Large intestine (tissue), 3 donors: ENCODE data around the gene DRICH1. TPM values are rescaled to one million over a fixed set of nuclear protein-coding genes. Genes with fewer than 3 reads are reported as not detected.
A peak's percentile ranks its signal among the peaks of the same experiment; 100 is the strongest.
"Not testable (repeated sequence)": the region's sequence is repeated elsewhere in the genome, so short reads cannot be mapped to it uniquely, and the experiment has no call there.

Experiments used
- DNase-seq, 2 donors: peaks; one replicate each; pipeline versions ENCODE4 v3.0.0 to v3.0.0-alpha.2; 2013
- H3K27ac ChIP-seq: one replicate; pipeline ENCODE4 v1.5.1; 2013; ENCODE audit warnings: low read length
- H3K27me3 ChIP-seq: 2 replicates; pipeline ENCODE4 v1.6.1; 2013; ENCODE audit warnings: low read length; ENCODE audit not compliant: control insufficient read depth, insufficient read depth
- H3K36me3 ChIP-seq: 2 replicates; pipeline ENCODE4 v1.6.1; 2013; ENCODE audit warnings: low read length; ENCODE audit not compliant: control insufficient read depth, insufficient read depth
- H3K4me1 ChIP-seq: one replicate; pipeline ENCODE4 v1.6.1; 2013; ENCODE audit warnings: low read length; ENCODE audit not compliant: control insufficient read depth, insufficient read depth
- H3K4me3 ChIP-seq: one replicate; pipeline ENCODE4 v1.5.1; 2013; ENCODE audit warnings: low read length
- H3K9me3 ChIP-seq: one replicate; pipeline ENCODE4 v1.6.1; 2013; ENCODE audit warnings: mild to moderate bottlenecking, low read depth, low read length, moderate library complexity; ENCODE audit not compliant: control insufficient read depth
- WGBS: methylation state at CpG from one replicate; pipeline ENCODE4 v1.1.5; 2013; ENCODE audit warnings: low lambda C conversion rate; ENCODE audit not compliant: insufficient coverage; 5-methylcytosine and 5-hydroxymethylcytosine counted together
- polyA plus RNA-seq: library from polyadenylated mRNA; unstranded; fragments of 120-200 nt; gene quantifications from one replicate; pipeline ENCODE4 v1.2.1, GENCODE V29; 2013

DRICH1 gene
- polyA plus RNA-seq, 1 donor = 1.3 TPM

DNA sequence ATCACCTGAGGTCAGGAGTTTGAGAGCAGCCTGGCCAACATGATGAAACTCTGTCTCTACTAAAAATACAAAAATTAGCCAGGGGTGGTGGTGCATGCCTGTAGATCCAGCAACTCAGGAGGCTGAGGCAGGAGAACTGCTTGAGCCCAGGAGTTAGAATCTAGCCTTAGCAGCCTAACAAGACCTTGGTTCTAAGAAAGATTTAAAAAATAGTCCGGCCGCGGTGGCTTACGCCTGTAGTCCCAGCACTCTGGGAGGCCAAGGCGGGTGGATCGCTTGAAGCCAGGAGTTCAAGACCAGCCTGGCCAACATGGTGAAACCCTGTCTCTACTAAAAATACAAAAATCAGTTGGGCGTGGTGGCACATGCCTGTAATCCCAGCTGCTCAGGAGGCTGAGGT lies 14.4 kb upstream of the DRICH1 start:
- not testable (repeated sequence) for H3K27me3 ChIP-seq, H3K9me3 ChIP-seq, H3K36me3 ChIP-seq, H3K4me3 ChIP-seq, DNase-seq, H3K27ac ChIP-seq, H3K4me1 ChIP-seq
- WGBS = no CpG with 5 or more reads among the region's 7 CpGs

GRCh38 chr22:23640206-23640605 lies 8.1 kb upstream of the DRICH1 start:
- no CpG with 5 or more reads among the region's 6 CpGs for WGBS
- not testable (repeated sequence) for H3K9me3 ChIP-seq

GRCh38 chr22:23639661-23640060 lies 7.5 kb upstream of the DRICH1 start:
- Histone ChIP-seq H3K36me3 (peaks cover 2% of the 10 kb centered on the region), H3K4me1 (no peaks in the 10 kb centered on the region), H3K27ac (no peak overlapping the region), H3K27me3 (no peaks in the 10 kb centered on the region), H3K4me3 (no peak overlapping the region), H3K9me3 (no peaks in the 10 kb centered on the region)
- no peak for DNase-seq
- WGBS = no CpG with 5 or more reads among the region's 7 CpGs

More at GRCh38 chr22:23640206-23640605, 8.1 kb upstream of the DRICH1 start:
- H3K27ac ChIP-seq, H3K27me3 ChIP-seq, H3K36me3 ChIP-seq, H3K4me1 ChIP-seq, DNase-seq, H3K4me3 ChIP-seq: not testable (repeated sequence)

DNA sequence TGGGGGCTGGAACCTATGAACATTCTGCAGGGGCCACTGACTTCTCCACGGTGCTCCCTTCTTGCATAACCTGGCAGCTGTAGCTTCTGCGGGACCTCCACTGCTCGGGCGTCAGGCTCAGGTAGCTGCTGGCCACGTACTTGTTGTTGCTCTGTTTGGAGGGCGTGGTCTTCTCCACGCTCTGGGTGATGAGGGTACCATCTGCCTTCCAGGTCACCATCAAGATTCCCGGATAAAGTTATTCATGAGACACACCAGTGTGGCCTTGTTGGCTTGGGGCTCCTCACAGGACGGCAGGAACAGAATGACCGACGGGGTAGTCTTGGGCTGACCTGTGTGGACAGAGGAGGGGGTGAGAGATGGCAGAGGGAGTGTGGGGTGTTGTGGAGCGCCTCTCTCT lies 6.5 kb upstream of the DRICH1 start:
- Histone ChIP-seq H3K4me3 (no peak overlapping the region), H3K27ac (no peak overlapping the region), H3K9me3 (no peaks in the 10 kb centered on the region), H3K36me3 (peaks cover 2% of the 10 kb centered on the region), H3K4me1 (no peaks in the 10 kb centered on the region), H3K27me3 (no peaks in the 10 kb centered on the region)
- no peak for DNase-seq
- WGBS = no CpG with 5 or more reads among the region's 12 CpGs

DNA sequence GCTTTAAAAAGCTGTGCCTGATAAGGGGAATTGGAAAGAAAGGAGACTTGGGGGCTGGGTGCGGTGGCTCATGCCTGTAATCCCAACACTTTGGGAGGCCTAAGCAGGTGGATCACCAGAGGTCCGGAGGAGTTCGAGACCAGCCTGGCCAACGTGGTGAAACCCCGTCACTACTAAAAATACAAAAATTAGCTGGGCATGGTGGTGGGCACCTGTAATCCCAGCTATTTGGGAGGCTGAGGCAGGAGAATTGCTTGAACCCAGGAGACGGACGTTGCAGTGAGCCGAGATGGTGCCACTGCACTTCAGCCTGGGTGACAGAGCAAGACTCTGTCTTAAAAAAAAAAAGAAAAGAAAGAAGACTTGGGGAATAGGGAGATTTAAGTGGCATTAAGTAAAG lies 3.2 kb upstream of the DRICH1 start:
- H3K27me3 ChIP-seq, H3K4me1 ChIP-seq, DNase-seq, H3K27ac ChIP-seq, H3K36me3 ChIP-seq, H3K4me3 ChIP-seq, H3K9me3 ChIP-seq: not testable (repeated sequence)
- WGBS = 100% methylated on average over 3 of the region's 8 CpGs

DNA sequence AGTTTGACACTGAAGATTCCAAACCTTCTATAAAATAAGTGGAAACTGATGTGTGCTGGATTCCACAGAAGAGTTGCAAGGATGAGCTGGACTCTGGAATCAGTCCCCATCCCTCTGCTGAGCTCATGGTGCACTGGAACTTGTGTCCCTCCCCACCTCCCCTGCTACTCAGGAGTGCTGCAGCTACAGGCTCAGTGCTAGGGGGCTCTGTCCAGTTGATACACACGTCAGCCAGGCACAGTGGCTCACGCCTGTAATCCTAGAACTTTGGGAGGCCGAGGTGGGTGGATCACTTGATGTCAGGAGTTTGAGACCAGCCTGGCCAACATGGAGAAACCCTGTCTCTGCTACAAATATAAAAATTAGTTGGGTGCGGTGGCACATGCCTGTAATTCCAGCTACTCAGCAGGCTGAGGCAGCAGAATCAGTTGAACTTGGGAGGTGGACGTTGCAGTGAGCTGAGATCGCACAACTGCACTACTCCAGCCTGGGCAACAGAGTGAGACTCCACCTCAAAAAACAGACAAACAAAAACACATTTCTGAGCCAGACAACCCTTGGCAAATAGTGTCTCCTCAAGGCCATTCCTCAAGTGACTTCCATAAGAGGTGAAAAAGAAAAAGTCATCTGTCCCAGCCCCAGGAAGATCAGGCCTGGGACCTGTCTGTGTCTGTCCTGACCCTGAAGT lies 3.9 kb downstream of the DRICH1 start:
- H3K4me3 ChIP-seq, H3K36me3 ChIP-seq, DNase-seq, H3K27me3 ChIP-seq, H3K9me3 ChIP-seq: not testable (repeated sequence)
- WGBS = no CpG with 5 or more reads among the region's 6 CpGs
- Histone ChIP-seq H3K4me1 (peaks cover 17% of the 10 kb centered on the region), H3K27ac (peak overlapping the region; percentile 51)

DNA sequence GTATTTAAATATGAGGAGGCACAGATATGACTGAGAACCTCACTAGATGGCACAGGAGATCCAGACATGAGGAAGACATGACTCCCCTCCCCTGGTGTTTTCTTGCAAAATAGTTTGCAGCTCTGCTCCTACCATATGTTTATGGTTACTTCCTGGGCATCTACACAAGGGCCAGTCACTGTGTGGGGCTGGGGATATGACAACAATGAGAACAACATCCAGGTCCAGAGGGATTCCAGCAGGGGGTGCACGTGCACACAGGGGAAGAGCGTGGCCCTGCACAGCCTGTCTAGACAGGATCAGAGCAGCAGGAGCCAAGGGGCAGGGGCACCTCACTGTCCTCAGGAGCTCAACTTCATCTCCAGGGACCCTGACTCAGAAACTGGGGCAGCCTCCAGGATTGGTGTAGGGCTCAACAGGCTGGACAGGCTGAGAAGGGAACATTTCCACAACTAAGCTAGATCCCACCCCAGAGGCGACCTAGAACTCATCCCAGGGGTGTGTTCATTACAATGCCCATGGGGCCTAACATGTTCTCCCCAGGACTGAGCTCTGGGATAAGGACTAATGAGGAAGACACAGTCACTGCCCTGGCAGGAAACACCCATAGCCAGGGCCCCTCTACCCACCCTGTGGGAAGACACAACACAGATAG lies 4.6 kb downstream of the DRICH1 start:
- peaks cover 17% of the 10 kb centered on the region for H3K4me1 ChIP-seq
- WGBS = no CpG with 5 or more reads among the region's 3 CpGs
- not testable (repeated sequence) for DNase-seq

GRCh38 chr22:23626286-23626975 lies 5.7 kb downstream of the DRICH1 start:
- H3K4me1 ChIP-seq = peaks cover 28% of the 10 kb centered on the region
- no CpG with 5 or more reads among the region's 2 CpGs for WGBS
- H3K4me3 ChIP-seq = no peak overlapping the region
- peak overlapping the region; percentile 38 for H3K27ac ChIP-seq
- H3K27me3 ChIP-seq = no peaks in the 10 kb centered on the region
- H3K36me3 ChIP-seq = no peaks in the 10 kb centered on the region
- no peaks in the 10 kb centered on the region for H3K9me3 ChIP-seq
- peak; percentile 18 to 35 for DNase-seq

More for the DNA sequence above, 4.6 kb downstream of the DRICH1 start:
- H3K27me3 ChIP-seq, H3K9me3 ChIP-seq, H3K4me3 ChIP-seq, H3K36me3 ChIP-seq: not testable (repeated sequence)
- peak overlapping the region; percentile 51 for H3K27ac ChIP-seq

GRCh38 chr22:23622634-23623033 lies 9.5 kb downstream of the DRICH1 start:
- Histone ChIP-seq H3K27me3 (no peaks in the 10 kb centered on the region), H3K4me1 (peaks cover 27% of the 10 kb centered on the region), H3K27ac (no peak overlapping the region), H3K4me3 (no peak overlapping the region), H3K9me3 (no peaks in the 10 kb centered on the region), H3K36me3 (no peaks in the 10 kb centered on the region)
- DNase-seq = no peak
- no CpG with 5 or more reads among the region's 2 CpGs for WGBS

DNA sequence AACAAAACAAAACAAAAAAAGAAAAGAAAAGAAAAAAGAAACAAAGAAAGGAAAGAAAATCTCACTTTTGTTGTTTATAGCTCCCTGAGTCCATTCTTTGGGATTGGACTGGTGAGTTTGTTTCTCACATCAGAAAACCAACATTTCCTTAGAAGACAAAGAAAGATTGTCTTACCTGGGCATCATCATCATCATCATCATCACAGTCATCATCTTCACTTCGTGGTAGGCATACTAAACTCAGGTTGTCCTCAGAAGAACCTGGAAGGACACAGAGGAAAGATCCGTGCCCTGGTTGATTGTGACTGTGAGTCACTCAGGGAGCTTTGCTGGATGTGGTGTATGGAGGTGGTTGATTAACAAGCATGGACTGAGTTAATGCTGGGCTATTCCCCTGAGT lies 10.2 kb downstream of the DRICH1 start:
- Histone ChIP-seq H3K4me1 (peaks cover 22% of the 10 kb centered on the region), H3K27ac (peak overlapping the region; percentile 58)
- H3K9me3 ChIP-seq, H3K27me3 ChIP-seq, H3K36me3 ChIP-seq, H3K4me3 ChIP-seq, DNase-seq: not testable (repeated sequence)
- no CpG with 5 or more reads among the region's 2 CpGs for WGBS
